ENCODE results near the gene MOSMO. TPM values are rescaled to one million over a fixed set of nuclear protein-coding genes. Genes with fewer than 3 reads are reported as not detected.

Gene MOSMO
- total and polyA plus RNA-seq, 2 donors (not counting 3 experiments of a cell fraction or from before 2014, with no cell fraction given): 15.9 to 22.0 TPM

GRCh38 chr16:22004341-22004740 lies 3.6 kb upstream of the MOSMO start:
- Histone ChIP-seq H3K27me3 (ENCODE audit: control insufficient read depth in 2 of 2, insufficient read depth in 2 of 2, low read length in 2 of 2) (no peaks in the 10 kb centered on the region), H3K36me3 (ENCODE audit: control insufficient read depth in 2 of 2, extremely low read depth in 1 of 2, insufficient read depth in 2 of 2, low read length in 2 of 2) (no peaks in the 10 kb centered on the region), H4K20me1 (replicated peaks; ENCODE audit: control insufficient read depth, extremely low read depth, insufficient read depth, low read length) (no peaks in the 10 kb centered on the region), H2AFZ (ENCODE audit: low read depth, low read length) (no peak overlapping the region), H3K79me2 (ENCODE audit: control insufficient read depth, insufficient read depth, low read length) (peaks cover 13% of the 10 kb centered on the region), H3K9me1 (replicated peaks; ENCODE audit: control insufficient read depth, extremely low read depth, insufficient read depth, low read length) (no peaks in the 10 kb centered on the region), H3K9ac (replicated peaks; ENCODE audit: extremely low read depth, insufficient read depth, low read length) (no peak overlapping the region), H3K27ac (ENCODE audit: insufficient read depth, low read depth, low read length) (no peak overlapping the region), H3K9me3 (replicated peaks; ENCODE audit: control insufficient read depth, insufficient read depth, low read length) (no peaks in the 10 kb centered on the region), H3K4me3 (replicated peaks in 1 of 3; ENCODE audit: insufficient read depth in 1 of 3, low read depth in 1 of 3, low read length in 3 of 3) (no peak overlapping the region), H3K4me1 (ENCODE audit: control insufficient read depth, extremely low read depth, insufficient read depth, low read length) (peaks cover 20% of the 10 kb centered on the region), H3K4me2 (ENCODE audit: insufficient read depth, low read length) (no peak overlapping the region)
- dilution Hi-C loops (cut with MboI; ENCODE audit: extremely low pct_ligation_motif_present, low sequenced_read_pairs) (no loop called here), intact Hi-C loops (cut with micrococcal nuclease) (no loop called here)
- TF ChIP-seq CTCF (IDR thresholded peaks at IDR 0.05; ENCODE audit: extremely low read depth in 1 of 2, insufficient read depth in 1 of 2, low read depth in 1 of 2, low read length in 2 of 2): no peak
- no peak for TF ChIP-seq EZH2 (IDR thresholded peaks at IDR 0.05; ENCODE audit: borderline replicate concordance, low read depth, low read length, severe bottlenecking)
- no peak for TF ChIP-seq MYC (IDR thresholded peaks at IDR 0.05; ENCODE audit: low read depth, low read length)
- TF ChIP-seq JUN (IDR thresholded peaks at IDR 0.05; ENCODE audit: borderline replicate concordance, insufficient read depth, insufficient read length, low read depth): no peak
- no peak for TF ChIP-seq MAX (IDR thresholded peaks at IDR 0.05; ENCODE audit: insufficient read depth, insufficient read length)
- TF ChIP-seq POLR2A (IDR thresholded peaks at IDR 0.05; ENCODE audit: low read depth, low read length): no peak
- FAIRE-seq (no peak), DNase-seq (ENCODE audit: low read depth, low spot score) (no peak)
- POLR2A ChIA-PET: no interaction called here
- no TSS peak for BruUV-seq (replicated peaks)
- CTCF ChIA-PET: interaction anchor here (0.8 to 27.0 kb wide), 6 partner anchors 19 to 185 kb away, joined by 3 to 994 read pairs (median 4); no protein-coding TSS in a partner anchor

DNA sequence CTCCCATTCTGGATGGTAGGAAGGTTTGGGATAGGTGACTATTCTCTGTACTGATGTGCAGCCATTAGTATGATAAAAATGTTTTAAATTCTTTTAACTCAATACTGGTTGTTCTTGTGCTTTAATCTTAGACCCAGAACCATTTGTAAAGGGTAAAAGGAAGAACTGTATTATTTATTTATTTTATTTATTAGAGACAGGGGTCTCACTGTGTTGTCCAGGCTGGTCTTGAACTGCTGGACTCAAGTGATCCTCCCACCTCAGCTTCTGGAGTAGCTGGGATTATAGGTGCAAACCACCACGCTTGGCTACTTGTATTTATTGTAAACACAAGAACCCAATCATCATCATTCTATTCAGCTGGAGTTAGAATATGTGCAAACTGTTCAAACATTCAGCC lies 2.2 kb upstream of the MOSMO start:
- Histone ChIP-seq H3K4me3 (replicated peaks in 1 of 3; ENCODE audit: insufficient read depth in 1 of 3, low read depth in 1 of 3, low read length in 3 of 3) (no peak overlapping the region), H3K4me1 (ENCODE audit: control insufficient read depth, extremely low read depth, insufficient read depth, low read length) (peaks cover 24% of the 10 kb centered on the region), H3K9me1 (replicated peaks; ENCODE audit: control insufficient read depth, extremely low read depth, insufficient read depth, low read length) (no peaks in the 10 kb centered on the region), H2AFZ (ENCODE audit: low read depth, low read length) (no peak overlapping the region), H3K27ac (ENCODE audit: insufficient read depth, low read depth, low read length) (no peak overlapping the region), H3K27me3 (ENCODE audit: control insufficient read depth in 2 of 2, insufficient read depth in 2 of 2, low read length in 2 of 2) (no peaks in the 10 kb centered on the region), H3K36me3 (ENCODE audit: control insufficient read depth in 2 of 2, extremely low read depth in 1 of 2, insufficient read depth in 2 of 2, low read length in 2 of 2) (no peaks in the 10 kb centered on the region), H3K9me3 (replicated peaks; ENCODE audit: control insufficient read depth, insufficient read depth, low read length) (no peaks in the 10 kb centered on the region), H3K9ac (replicated peaks; ENCODE audit: extremely low read depth, insufficient read depth, low read length) (no peak overlapping the region), H3K4me2 (ENCODE audit: insufficient read depth, low read length) (no peak overlapping the region), H4K20me1 (replicated peaks; ENCODE audit: control insufficient read depth, extremely low read depth, insufficient read depth, low read length) (no peaks in the 10 kb centered on the region), H3K79me2 (ENCODE audit: control insufficient read depth, insufficient read depth, low read length) (peaks cover 26% of the 10 kb centered on the region)
- POLR2A ChIA-PET: no interaction called here
- DNase-seq (ENCODE audit: low read depth, low spot score) (no peak), FAIRE-seq (no peak)
- CTCF ChIA-PET: interaction anchor here (2.4 to 27.0 kb wide), 4 partner anchors 50 to 183 kb away, joined by 5 to 994 read pairs (median 28); no protein-coding TSS in a partner anchor
- intact Hi-C loops (cut with micrococcal nuclease): no loop called here
- no TSS peak for BruUV-seq (replicated peaks)
- dilution Hi-C loops (cut with MboI; ENCODE audit: extremely low pct_ligation_motif_present, low sequenced_read_pairs): no loop called here
- TF ChIP-seq GATA2 (IDR thresholded peaks at IDR 0.05; ENCODE audit: insufficient read depth, insufficient read length, low read depth, low read length) (no peak), EZH2 (IDR thresholded peaks at IDR 0.05; ENCODE audit: borderline replicate concordance, low read depth, low read length, severe bottlenecking) (no peak), FOS (IDR thresholded peaks at IDR 0.05; ENCODE audit: borderline replicate concordance, insufficient read depth, low read length) (no peak), MAX (IDR thresholded peaks at IDR 0.05; ENCODE audit: insufficient read depth, insufficient read length) (no peak), POLR2A (IDR thresholded peaks at IDR 0.05; ENCODE audit: low read depth, low read length) (no peak)

Data from endothelial cell of umbilical vein (primary cell).